HG03095 (cell line): Measurements from ENCODE around the gene WIPF3.
A peak's percentile ranks its signal among the peaks of the same experiment; 100 is the strongest.
"Not testable (repeated sequence)": the region's sequence is repeated elsewhere in the genome, so short reads cannot be mapped to it uniquely, and the experiment has no call there.

ENCODE experiments used
- ATAC-seq: cut with Tn5 transposase; IDR thresholded peaks from one replicate; pipeline ENCODE4 v1.9.1; 2021; ENCODE audit warnings: moderate library complexity; ENCODE audit not compliant: unreplicated experiment

The WIPF3 gene

GRCh38 chr7:29946428-29947186 is 140.3 kb downstream of the WIPF3 start:
- no peak for ATAC-seq

- ATAC-seq = no peak
Measured at GRCh38 chr7:29948587-29948986, 142.3 kb downstream of the WIPF3 start.

GRCh38 chr7:29950480-29950879 is 144.2 kb downstream of the WIPF3 start:
- ATAC-seq = no peak

DNA sequence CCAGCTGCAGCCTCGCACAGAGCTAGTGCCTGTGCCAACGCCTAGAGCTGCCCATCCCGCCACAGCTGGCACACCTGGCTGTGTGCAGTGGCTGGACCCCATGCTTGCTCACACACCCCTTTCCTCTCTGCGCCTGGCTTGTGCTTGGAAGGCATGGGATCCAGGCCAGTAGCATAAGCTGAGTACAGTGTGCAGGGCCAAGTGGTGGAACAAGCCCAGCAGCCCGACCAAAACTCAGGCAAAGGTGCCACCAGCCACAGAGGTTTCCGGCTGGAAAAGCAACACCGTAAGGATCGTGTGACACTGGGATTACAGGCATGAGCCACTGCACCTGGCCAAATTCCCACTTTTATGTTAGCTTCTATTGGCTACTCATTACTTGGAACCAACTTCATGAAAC is 144.9 kb downstream of the WIPF3 start:
- no peak for ATAC-seq

DNA sequence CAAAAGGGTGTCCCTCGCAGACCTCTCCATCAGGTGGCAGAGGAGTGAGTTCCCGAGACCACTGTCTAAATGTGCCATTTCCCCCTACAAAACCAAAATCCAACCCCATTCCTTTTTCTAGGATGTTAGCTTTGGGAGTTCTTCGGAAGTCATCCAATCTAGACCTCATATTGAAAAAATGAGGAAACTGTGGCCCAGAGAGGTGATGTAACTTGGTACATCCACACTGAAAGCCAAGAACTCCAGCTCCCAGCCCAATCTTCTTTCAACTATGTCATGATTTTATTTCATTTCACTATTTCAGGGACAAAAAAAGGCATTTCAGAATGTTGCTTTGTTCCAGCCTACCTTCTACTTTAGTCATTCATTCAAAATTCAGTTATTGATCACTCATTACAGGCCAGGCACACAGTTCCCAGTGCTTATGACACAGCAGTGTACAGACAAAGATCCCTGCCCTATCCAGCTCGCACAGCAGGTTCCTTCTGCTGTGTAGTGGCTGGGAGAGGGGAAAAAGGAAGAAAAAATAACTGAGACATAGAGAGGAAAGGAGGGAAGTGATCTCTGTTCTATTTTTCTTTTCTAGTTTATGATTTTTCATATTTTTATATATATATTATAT is 147.5 kb downstream of the WIPF3 start:
- ATAC-seq = no peak

- ATAC-seq = no peak
Measured at GRCh38 chr7:29955075-29955792, 148.9 kb downstream of the WIPF3 start.

DNA sequence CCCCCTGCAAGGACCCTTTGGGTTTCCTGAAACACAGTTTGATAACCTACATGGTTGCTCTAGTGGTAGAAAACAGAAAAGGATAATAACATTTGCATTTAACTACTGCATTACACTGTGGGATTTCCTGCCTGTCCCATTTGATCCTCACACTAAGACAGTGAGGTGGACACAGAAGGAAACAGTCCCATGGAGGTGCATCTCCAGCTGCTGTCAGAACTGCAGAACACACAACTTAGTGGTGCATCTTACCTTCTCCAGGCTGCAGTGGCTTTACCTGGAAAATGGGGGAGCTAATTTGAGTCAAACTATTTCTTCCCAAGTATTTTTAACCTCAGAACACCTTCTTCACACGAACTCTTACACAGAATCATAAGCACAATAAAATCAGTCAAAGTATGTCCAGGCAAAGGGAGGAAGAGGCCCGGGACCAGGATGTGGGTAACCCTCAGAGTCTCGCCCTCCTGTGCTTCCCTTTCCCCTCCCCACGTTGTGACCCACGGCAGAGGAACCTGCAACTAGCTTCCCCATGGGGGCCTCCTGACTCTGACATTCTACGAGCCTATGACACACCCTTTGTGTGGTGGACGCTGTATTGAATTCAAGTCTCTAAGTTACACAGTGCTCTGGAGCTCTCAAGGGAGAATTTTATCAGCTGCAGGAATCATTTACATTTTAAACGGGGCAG is 149.6 kb downstream of the WIPF3 start:
- peak; percentile 72 for ATAC-seq

- ATAC-seq = peak; percentile 16
Measured at GRCh38 chr7:29956487-29956836, 150.2 kb downstream of the WIPF3 start.

GRCh38 chr7:29957521-29958310 is 151.4 kb downstream of the WIPF3 start:
- ATAC-seq = no peak

GRCh38 chr7:29958667-29959358 is 152.5 kb downstream of the WIPF3 start:
- no peak for ATAC-seq

GRCh38 chr7:29961611-29962010 is 155.3 kb downstream of the WIPF3 start:
- not testable (repeated sequence) for ATAC-seq

GRCh38 chr7:29962035-29962434 is 155.7 kb downstream of the WIPF3 start:
- ATAC-seq = no peak

GRCh38 chr7:29965030-29965429 is 158.7 kb downstream of the WIPF3 start:
- ATAC-seq = no peak
